Spleen (tissue), 7 donors: ENCODE results near the gene CLRN3.

Experiments
- POLR2A ChIP-seq, 3 donors: fragments of 450-650 bp; IDR thresholded peaks; one replicate each; pipeline ENCODE4 v1.5.1; 2017; ENCODE audit warnings: antibody characterized with exemption in 3 of 3, mild to moderate bottlenecking in 1 of 3
- TF ChIP-seq, protein P1 (sequence below), 11 experiments: fragments of 200-600 bp in 7 of 11; fragments of 450-650 bp in 4 of 11; sonication (generic) in 4 of 11; IDR thresholded peaks in 8 of 11; conservative IDR thresholded peaks in 3 of 11; 1 replicate in 7 of 11; 2 replicates in 4 of 11; pipeline versions ENCODE4 v1.4.0 to v1.8.0; 2016 to 2021; ENCODE audit warnings: antibody characterized with exemption in 11 of 11, inconsistent platforms in 4 of 11, mild to moderate bottlenecking in 1 of 11
- donor health status: DM: no; HTN: no; CAD: no; lungs with moderate emphysema.
- donor health status: DM: no; HTN: no; CAD: no.
- donor health status: DM: no; HTN: no; CAD: no.

DNA sequence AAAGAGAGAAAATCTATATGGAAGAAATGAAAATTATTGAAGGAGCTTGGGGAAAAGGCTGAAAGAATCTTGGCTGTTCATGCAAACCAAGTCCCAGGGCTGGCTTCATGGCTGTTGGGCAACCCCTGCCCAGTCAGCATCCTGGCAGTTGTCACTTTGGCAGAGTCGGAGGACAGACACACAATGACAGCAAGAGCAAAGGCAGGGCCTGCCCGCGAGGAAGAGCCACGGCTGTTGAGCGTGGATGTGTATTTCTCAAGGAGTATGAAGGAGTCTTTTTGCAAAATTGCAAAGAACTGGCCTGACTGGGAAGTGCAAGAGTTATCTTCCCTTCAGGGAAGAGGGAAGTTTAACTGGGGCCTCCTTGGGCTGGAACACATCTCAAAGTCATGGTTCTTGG lies 25.8 kb upstream of the CLRN3 start:
- TF ChIP-seq POLR2A (IDR thresholded peaks at IDR 0.05) = no peak
- TF ChIP-seq, protein P1, sequence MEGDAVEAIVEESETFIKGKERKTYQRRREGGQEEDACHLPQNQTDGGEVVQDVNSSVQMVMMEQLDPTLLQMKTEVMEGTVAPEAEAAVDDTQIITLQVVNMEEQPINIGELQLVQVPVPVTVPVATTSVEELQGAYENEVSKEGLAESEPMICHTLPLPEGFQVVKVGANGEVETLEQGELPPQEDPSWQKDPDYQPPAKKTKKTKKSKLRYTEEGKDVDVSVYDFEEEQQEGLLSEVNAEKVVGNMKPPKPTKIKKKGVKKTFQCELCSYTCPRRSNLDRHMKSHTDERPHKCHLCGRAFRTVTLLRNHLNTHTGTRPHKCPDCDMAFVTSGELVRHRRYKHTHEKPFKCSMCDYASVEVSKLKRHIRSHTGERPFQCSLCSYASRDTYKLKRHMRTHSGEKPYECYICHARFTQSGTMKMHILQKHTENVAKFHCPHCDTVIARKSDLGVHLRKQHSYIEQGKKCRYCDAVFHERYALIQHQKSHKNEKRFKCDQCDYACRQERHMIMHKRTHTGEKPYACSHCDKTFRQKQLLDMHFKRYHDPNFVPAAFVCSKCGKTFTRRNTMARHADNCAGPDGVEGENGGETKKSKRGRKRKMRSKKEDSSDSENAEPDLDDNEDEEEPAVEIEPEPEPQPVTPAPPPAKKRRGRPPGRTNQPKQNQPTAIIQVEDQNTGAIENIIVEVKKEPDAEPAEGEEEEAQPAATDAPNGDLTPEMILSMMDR (IDR thresholded peaks at IDR 0.05 in 8 of 11, conservative IDR thresholded peaks at IDR 0.05 in 3 of 11) = no peak
